Activated naive CD4-positive, alpha-beta T cell treated with anti-CD3 and anti-CD28 coated beads for 36 hours (primary cell): ENCODE measurements around the gene SUPT3H. TPM values are rescaled to one million over a fixed set of nuclear protein-coding genes. Genes with fewer than 3 reads are reported as not detected.

Source experiments
- CTCF ChIA-PET: fragments of 350-600 bp; sonication (Branson Sonifier 250); formaldehyde crosslinking; loops from one replicate; lab custom pipeline; 2021; ENCODE audit warnings: antibody characterized with exemption; lab: Charles Lee
- DNase-seq: peaks from one replicate; pipeline ENCODE4 v3.0.0-alpha.2; 2020
- H3K27ac Mint-ChIP-seq: one replicate; pipeline ENCODE4 v1.8.0; 2021; ENCODE audit warnings: mild to moderate bottlenecking, mixed read lengths
- H3K27me3 Mint-ChIP-seq: one replicate; pipeline ENCODE4 v1.8.0; 2021; ENCODE audit warnings: low read depth, mixed read lengths
- H3K36me3 Mint-ChIP-seq: one replicate; pipeline ENCODE4 v1.8.0; 2021; ENCODE audit warnings: low read depth, mixed read lengths
- H3K4me1 Mint-ChIP-seq: one replicate; pipeline ENCODE4 v1.8.0; 2021; ENCODE audit warnings: low read depth, mixed read lengths
- H3K4me3 Mint-ChIP-seq: one replicate; pipeline ENCODE4 v1.8.0; 2021; ENCODE audit warnings: mild to moderate bottlenecking, moderate library complexity, mixed read lengths
- H3K9me3 Mint-ChIP-seq: one replicate; pipeline ENCODE4 v1.8.0; 2021; ENCODE audit warnings: mixed read lengths
- intact Hi-C: fragments of 100-400 bp; cut with micrococcal nuclease; formaldehyde crosslinking; loops from one replicate; pipeline ENCODE4 v1.15.1; 2023
- total RNA-seq, 2 experiments: library from RNA; stranded (reverse); gene quantifications; one replicate each; pipeline ENCODE4 v1.2.3, GENCODE V29; 2021

Gene SUPT3H
- total RNA-seq, 2 experiments from 2014 or later: 15.7 to 17.9 TPM

GRCh38 chr6:45382391-45382790 lies 4.7 kb upstream of the SUPT3H start:
- Mint-ChIP-seq H3K27ac (no peak overlapping the region), H3K4me1 (peaks cover 4% of the 10 kb centered on the region), H3K4me3 (no peak overlapping the region), H3K27me3 (no peaks in the 10 kb centered on the region), H3K36me3 (peaks cover 3% of the 10 kb centered on the region), H3K9me3 (no peaks in the 10 kb centered on the region)
- DNase-seq: no peak
- CTCF ChIA-PET: no interaction called here
- intact Hi-C loops: no loop called here

GRCh38 chr6:45378334-45378926 lies 696 bp upstream of the SUPT3H start:
- Mint-ChIP-seq H3K36me3 (peaks cover 3% of the 10 kb centered on the region), H3K27ac (peak overlapping the region; percentile 99), H3K4me3 (peak overlapping the region; percentile 92), H3K4me1 (peaks cover 12% of the 10 kb centered on the region), H3K27me3 (no peaks in the 10 kb centered on the region), H3K9me3 (no peaks in the 10 kb centered on the region)
- DNase-seq: peak; percentile 34
- CTCF ChIA-PET: interaction anchor here (0.7 to 1.6 kb wide), 6 partner anchors 18 to 342 kb away, joined by 3 to 5 read pairs (median 4); no protein-coding TSS in a partner anchor
- intact Hi-C loops: loop anchor here (1.0 to 10.0 kb wide), 7 partner anchors 208 to 786 kb away; no protein-coding TSS in a partner anchor

GRCh38 chr6:45377043-45377553 lies 636 bp downstream of the SUPT3H start:
- CTCF ChIA-PET: interaction anchor here (0.6 to 1.6 kb wide), 3 partner anchors 40 to 343 kb away, joined by 3 to 5 read pairs (median 3); no protein-coding TSS in a partner anchor
- Mint-ChIP-seq H3K4me1 (peaks cover 20% of the 10 kb centered on the region), H3K27me3 (no peaks in the 10 kb centered on the region), H3K27ac (peak overlapping the region; percentile 99), H3K36me3 (peaks cover 3% of the 10 kb centered on the region), H3K4me3 (peak overlapping the region; percentile 92), H3K9me3 (no peaks in the 10 kb centered on the region)
- intact Hi-C loops: loop anchor here (1.0 to 10.0 kb wide), 13 partner anchors 43 to 785 kb away; partner anchors contain the start of gene RUNX2
- peak; percentile 75 for DNase-seq

- Mint-ChIP-seq H3K36me3 (peaks cover 3% of the 10 kb centered on the region), H3K4me1 (peaks cover 26% of the 10 kb centered on the region), H3K9me3 (no peaks in the 10 kb centered on the region), H3K4me3 (peak overlapping the region; percentile 92), H3K27ac (peak overlapping the region; percentile 99), H3K27me3 (no peaks in the 10 kb centered on the region)
- CTCF ChIA-PET: interaction anchor here (0.6 to 1.5 kb wide), 3 partner anchors 43 to 344 kb away, joined by 3 to 4 read pairs (median 3); no protein-coding TSS in a partner anchor
- intact Hi-C loops: loop anchor here (1.0 to 10.0 kb wide), 13 partner anchors 44 to 784 kb away; partner anchors contain the start of gene RUNX2
- DNase-seq: no peak
These were observed 1.3 kb downstream of the SUPT3H start for GRCh38 chr6:45376310-45377042.

GRCh38 chr6:45375449-45375848 lies 2.3 kb downstream of the SUPT3H start:
- no peaks in the 10 kb centered on the region for H3K9me3 Mint-ChIP-seq
- no peak for DNase-seq
- CTCF ChIA-PET: interaction anchor here (0.6 to 0.9 kb wide), 7 partner anchors 41 to 763 kb away, joined by 3 to 4 read pairs (median 4); no protein-coding TSS in a partner anchor
- intact Hi-C loops: loop anchor here (2.0 to 10.0 kb wide), 5 partner anchors 258 to 783 kb away; no protein-coding TSS in a partner anchor
- no peak overlapping the region for H3K4me3 Mint-ChIP-seq
- peaks cover 33% of the 10 kb centered on the region for H3K4me1 Mint-ChIP-seq
- no peaks in the 10 kb centered on the region for H3K27me3 Mint-ChIP-seq
- peaks cover 3% of the 10 kb centered on the region for H3K36me3 Mint-ChIP-seq
- no peak overlapping the region for H3K27ac Mint-ChIP-seq

- no peaks in the 10 kb centered on the region for H3K27me3 Mint-ChIP-seq
- no peaks in the 10 kb centered on the region for H3K9me3 Mint-ChIP-seq
- CTCF ChIA-PET: no interaction called here
- no peak overlapping the region for H3K4me3 Mint-ChIP-seq
- peak overlapping the region; percentile 47 for H3K27ac Mint-ChIP-seq
- intact Hi-C loops: loop anchor here (1.0 to 10.0 kb wide), 5 partner anchors 107 to 763 kb away; no protein-coding TSS in a partner anchor
- peaks cover 6% of the 10 kb centered on the region for H3K36me3 Mint-ChIP-seq
- peaks cover 35% of the 10 kb centered on the region for H3K4me1 Mint-ChIP-seq
- DNase-seq: peak; percentile 15
These were observed 5.7 kb downstream of the SUPT3H start for GRCh38 chr6:45371924-45372573.

GRCh38 chr6:45369870-45370269 lies 7.9 kb downstream of the SUPT3H start:
- Mint-ChIP-seq H3K4me1 (peaks cover 33% of the 10 kb centered on the region), H3K27ac (no peak overlapping the region), H3K4me3 (no peak overlapping the region), H3K36me3 (peaks cover 7% of the 10 kb centered on the region), H3K27me3 (no peaks in the 10 kb centered on the region), H3K9me3 (no peaks in the 10 kb centered on the region)
- CTCF ChIA-PET: interaction anchor here (0.6 kb wide), 1 partner anchor 29 kb away, joined by 3 read pairs; no protein-coding TSS in a partner anchor
- DNase-seq: no peak
- intact Hi-C loops: loop anchor here (10.0 kb wide), 2 partner anchors 365 to 765 kb away; no protein-coding TSS in a partner anchor

GRCh38 chr6:45367999-45368398 lies 9.7 kb downstream of the SUPT3H start:
- peaks cover 31% of the 10 kb centered on the region for H3K4me1 Mint-ChIP-seq
- intact Hi-C loops: no loop called here
- peaks cover 11% of the 10 kb centered on the region for H3K36me3 Mint-ChIP-seq
- H3K9me3 Mint-ChIP-seq: no peaks in the 10 kb centered on the region
- H3K27ac Mint-ChIP-seq: no peak overlapping the region
- no peak overlapping the region for H3K4me3 Mint-ChIP-seq
- no peaks in the 10 kb centered on the region for H3K27me3 Mint-ChIP-seq
- DNase-seq: no peak
- CTCF ChIA-PET: no interaction called here

- Mint-ChIP-seq H3K9me3 (no peaks in the 10 kb centered on the region), H3K27ac (no peak overlapping the region), H3K4me1 (peaks cover 20% of the 10 kb centered on the region), H3K36me3 (peaks cover 14% of the 10 kb centered on the region), H3K27me3 (no peaks in the 10 kb centered on the region), H3K4me3 (no peak overlapping the region)
- intact Hi-C loops: no loop called here
- no peak for DNase-seq
- CTCF ChIA-PET: no interaction called here
These were observed 11.2 kb downstream of the SUPT3H start for GRCh38 chr6:45366534-45366933.

GRCh38 chr6:45365036-45365435 lies 12.7 kb downstream of the SUPT3H start:
- Mint-ChIP-seq H3K9me3 (no peaks in the 10 kb centered on the region), H3K4me1 (peaks cover 13% of the 10 kb centered on the region), H3K4me3 (no peak overlapping the region), H3K36me3 (peaks cover 14% of the 10 kb centered on the region), H3K27me3 (no peaks in the 10 kb centered on the region), H3K27ac (no peak overlapping the region)
- intact Hi-C loops: no loop called here
- no peak for DNase-seq
- CTCF ChIA-PET: interaction anchor here (0.6 kb wide), 1 partner anchor 545 kb away, joined by 3 read pairs; no protein-coding TSS in a partner anchor

- Mint-ChIP-seq H3K4me3 (no peak overlapping the region), H3K4me1 (peaks cover 12% of the 10 kb centered on the region), H3K36me3 (peaks cover 12% of the 10 kb centered on the region), H3K27me3 (no peaks in the 10 kb centered on the region), H3K27ac (no peak overlapping the region), H3K9me3 (no peaks in the 10 kb centered on the region)
- CTCF ChIA-PET: no interaction called here
- intact Hi-C loops: no loop called here
- no peak for DNase-seq
These were observed 13.3 kb downstream of the SUPT3H start for GRCh38 chr6:45364466-45364865.
